ENCODE results near the gene LHFPL4. TPM values are rescaled to one million over a fixed set of nuclear protein-coding genes. Genes with fewer than 3 reads are reported as not detected.
"Not testable (repeated sequence)": the region's sequence is repeated elsewhere in the genome, so short reads cannot be mapped to it uniquely, and the experiment has no call there.

The LHFPL4 gene
- total RNA-seq, result not detected

- ChIA-PET CTCF (interaction anchor here (1.1 kb wide), 1 partner anchor 52 kb away, joined by 3 read pairs; no protein-coding TSS in a partner anchor), POLR2A (no interaction called here)
Measured at GRCh38 chr3:9553021-9553947, at the start of gene LHFPL4. Gene LHFPL4, minus strand, starts transcription at chr3:9553822. Its CDS starts 1,143 bp downstream, at chr3:9552679.

DNA sequence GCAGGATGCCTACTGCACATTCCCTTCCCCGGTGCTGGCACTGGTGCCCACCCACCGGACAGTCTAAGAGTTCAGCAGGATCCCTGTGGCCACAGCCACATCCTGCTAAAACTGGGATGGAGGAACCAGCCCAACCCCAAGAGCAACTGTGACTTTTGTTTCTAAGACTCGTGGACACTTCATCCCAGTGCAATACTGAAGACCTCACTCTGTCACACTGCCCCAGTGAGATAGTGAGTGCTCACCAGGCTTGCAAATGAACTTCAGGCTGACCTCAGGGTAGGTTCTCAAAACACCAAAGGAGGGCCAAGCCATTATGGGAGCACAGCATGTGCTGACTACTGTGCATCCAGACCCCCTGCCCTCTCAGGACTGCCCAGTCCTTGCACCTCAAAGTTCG lies 49.0 kb upstream of the LHFPL4 start:
- CTCF ChIA-PET, result no interaction called here
- POLR2A ChIA-PET, result no interaction called here

GRCh38 chr3:9601006-9601581 lies 47.5 kb upstream of the LHFPL4 start:
- POLR2A ChIA-PET, CTCF ChIA-PET: not testable (repeated sequence)

DNA sequence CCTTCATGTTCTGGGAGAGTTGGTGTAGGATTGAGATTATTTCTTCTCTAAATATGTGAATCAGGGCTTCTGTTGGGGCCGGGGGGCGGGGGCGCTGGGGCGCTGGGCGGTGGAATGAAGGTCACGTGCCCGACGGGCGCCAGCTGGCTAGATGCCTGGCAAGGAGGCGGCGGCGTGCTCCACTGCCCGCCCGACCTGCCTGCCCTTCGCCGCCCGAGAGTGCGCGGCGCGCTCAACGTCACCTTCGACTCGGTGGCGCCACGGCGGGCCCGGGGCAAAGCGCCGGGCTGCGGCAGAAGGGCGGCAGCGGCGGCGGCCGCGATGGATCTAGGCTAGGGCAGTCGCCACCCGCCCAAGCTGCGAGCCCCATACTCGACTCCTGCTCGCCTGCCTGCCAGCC lies 47.0 kb upstream of the LHFPL4 start:
- CTCF ChIA-PET, result no interaction called here
- POLR2A ChIA-PET, result no interaction called here

DNA sequence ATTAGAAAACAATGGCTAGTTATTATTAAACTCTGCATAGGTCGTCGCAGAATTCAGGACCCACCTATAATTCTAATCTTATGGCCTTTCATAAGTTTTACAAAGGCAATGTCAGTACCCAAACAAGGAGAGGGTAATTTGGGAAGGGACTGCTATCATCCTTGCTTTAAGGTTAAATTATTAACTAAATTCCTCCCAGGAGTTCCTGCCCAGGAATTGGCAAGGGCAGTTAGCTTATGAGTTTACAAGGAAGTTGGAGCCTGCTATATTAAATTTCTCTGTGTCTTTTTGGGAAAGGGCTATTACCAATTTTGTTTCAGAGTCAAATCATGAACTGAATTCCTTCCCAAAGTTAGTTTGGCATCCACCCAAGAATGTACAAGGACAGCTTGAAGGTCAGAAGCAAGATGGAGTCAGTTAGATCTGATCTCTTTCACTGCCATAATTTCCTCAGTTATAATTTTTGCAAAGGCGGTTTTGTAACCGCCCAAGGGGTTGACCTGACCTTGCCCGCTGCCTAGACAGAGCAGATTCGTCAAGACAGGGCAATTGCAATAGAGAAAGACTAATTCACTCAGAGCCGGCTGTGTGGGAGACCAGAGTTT lies 45.3 kb upstream of the LHFPL4 start:
- ChIA-PET POLR2A (no interaction called here), CTCF (no interaction called here)

DNA sequence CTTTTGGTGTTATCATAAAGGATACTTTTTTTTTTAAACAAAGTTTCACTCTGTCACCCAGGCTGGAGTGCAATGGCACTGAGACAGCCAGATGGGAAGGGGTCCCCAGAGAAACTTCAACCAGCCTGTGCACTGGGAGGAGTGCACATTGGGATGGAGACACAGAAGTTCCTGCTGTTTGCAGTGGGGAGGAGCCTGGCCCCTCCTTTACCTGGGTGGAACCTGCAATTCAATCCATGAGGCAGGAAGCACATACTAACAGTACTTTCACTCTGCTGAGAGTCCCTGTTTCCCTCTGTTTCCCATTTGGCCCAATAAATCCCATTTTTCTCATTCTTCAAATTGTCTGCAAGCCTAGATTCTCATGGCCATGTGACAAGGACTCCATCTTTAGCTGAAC lies 42.3 kb upstream of the LHFPL4 start:
- ChIA-PET CTCF (no interaction called here), POLR2A (no interaction called here)

DNA sequence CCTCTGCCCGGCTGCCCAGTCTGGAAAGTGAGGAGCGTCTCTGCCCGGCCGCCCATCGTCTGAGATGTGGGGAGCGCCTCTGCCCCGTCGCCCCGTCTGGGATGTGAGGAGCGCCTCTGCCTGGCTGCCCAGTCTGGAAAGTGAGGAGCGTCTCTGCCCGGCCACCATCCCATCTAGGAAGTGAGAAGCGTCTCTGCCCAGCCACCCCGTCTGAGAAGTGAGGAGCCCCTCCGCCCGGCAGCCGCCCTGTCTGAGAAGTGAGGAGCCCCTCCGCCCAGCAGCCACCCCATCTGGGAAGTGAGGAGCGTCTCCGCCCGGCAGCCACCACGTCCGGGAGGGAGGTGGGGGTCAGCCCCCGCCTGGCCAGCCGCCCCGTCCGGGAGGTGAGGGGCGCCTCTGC lies 38.2 kb upstream of the LHFPL4 start:
- POLR2A ChIA-PET, CTCF ChIA-PET: not testable (repeated sequence)

GRCh38 chr3:9590282-9590791 lies 36.7 kb upstream of the LHFPL4 start:
- ChIA-PET CTCF (interaction anchor here (0.7 kb wide), 1 partner anchor 16 kb away, joined by 3 read pairs; no protein-coding TSS in a partner anchor), POLR2A (no interaction called here)

DNA sequence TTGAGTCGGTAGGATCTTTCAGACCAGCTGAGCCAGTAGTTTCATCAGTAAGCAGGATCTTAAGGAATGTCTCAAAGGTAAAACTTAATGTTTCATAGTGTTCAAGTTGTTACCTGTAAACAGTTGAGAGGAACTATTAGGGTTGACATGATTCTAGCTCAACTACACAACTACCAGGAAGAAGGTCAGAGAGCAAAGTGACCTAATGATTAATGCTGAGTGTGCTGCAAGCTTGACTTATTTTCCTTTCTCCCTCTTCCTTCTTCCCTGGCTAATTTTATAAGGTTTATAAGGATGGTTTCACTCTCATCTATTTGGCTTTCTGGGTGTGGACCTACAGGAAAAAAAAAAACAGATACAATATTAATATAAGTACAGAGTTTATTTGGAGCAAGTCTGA lies 30.2 kb upstream of the LHFPL4 start:
- ChIA-PET POLR2A (no interaction called here), CTCF (no interaction called here)

GRCh38 chr3:9583371-9583770 lies 29.7 kb upstream of the LHFPL4 start:
- ChIA-PET POLR2A (no interaction called here), CTCF (no interaction called here)

DNA sequence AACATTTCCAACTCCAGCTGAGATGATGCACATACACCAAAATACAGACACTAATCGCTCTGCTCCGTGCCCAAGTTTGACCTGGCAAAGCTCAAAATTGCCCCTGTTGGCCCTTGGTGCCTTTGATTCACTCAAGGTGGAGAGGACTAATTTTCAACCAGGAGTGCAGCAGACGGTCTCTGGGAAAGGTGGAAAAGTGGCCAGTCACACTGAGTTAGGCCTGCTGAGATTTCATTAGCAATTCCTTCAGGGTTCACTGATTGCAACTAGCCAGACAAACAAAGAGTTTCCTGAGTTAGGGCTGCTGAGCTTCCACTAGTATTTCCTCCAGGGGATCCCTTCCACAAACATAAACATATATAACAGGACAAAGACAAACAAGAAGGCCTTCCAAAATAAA lies 28.7 kb upstream of the LHFPL4 start:
- CTCF ChIA-PET, result no interaction called here
- POLR2A ChIA-PET, result no interaction called here

GRCh38 chr3:9581742-9582141 lies 28.1 kb upstream of the LHFPL4 start:
- CTCF ChIA-PET, result no interaction called here
- POLR2A ChIA-PET, result no interaction called here

- POLR2A ChIA-PET, result no interaction called here
- CTCF ChIA-PET, result no interaction called here
Measured at GRCh38 chr3:9569054-9569453, 15.4 kb upstream of the LHFPL4 start.

GRCh38 chr3:9565316-9565715 lies 11.7 kb upstream of the LHFPL4 start:
- ChIA-PET POLR2A (no interaction called here), CTCF (no interaction called here)

GRCh38 chr3:9563851-9564250 lies 10.2 kb upstream of the LHFPL4 start:
- CTCF ChIA-PET, result no interaction called here
- POLR2A ChIA-PET, result no interaction called here

DNA sequence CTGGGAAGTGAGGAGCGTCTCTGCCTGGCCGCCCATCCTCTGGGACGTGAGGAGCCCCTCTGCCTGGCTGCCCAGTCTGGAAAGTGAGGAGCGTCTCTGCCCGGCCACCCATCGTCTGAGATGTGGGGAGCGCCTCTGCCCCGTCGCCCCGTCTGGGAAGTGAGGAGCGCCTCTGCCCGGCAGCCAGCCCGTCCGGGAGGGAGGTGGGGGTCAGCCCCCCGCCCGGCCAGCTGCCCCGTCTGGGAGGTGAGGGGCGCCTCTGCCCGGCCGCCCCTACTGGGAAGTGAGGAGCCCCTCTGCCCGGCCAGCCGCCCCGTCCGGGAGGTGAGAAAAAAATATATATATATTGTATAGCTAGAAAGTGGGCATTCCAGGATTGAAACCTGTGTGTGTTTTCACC lies 6.4 kb upstream of the LHFPL4 start:
- POLR2A ChIA-PET, CTCF ChIA-PET: not testable (repeated sequence)

GRCh38 chr3:9553948-9554513 lies 409 bp upstream of the LHFPL4 start:
- POLR2A ChIA-PET, result interaction anchor here (0.6 kb wide), 1 partner anchor 37 kb away, joined by 4 read pairs; no protein-coding TSS in a partner anchor
- CTCF ChIA-PET, result no interaction called here

DNA sequence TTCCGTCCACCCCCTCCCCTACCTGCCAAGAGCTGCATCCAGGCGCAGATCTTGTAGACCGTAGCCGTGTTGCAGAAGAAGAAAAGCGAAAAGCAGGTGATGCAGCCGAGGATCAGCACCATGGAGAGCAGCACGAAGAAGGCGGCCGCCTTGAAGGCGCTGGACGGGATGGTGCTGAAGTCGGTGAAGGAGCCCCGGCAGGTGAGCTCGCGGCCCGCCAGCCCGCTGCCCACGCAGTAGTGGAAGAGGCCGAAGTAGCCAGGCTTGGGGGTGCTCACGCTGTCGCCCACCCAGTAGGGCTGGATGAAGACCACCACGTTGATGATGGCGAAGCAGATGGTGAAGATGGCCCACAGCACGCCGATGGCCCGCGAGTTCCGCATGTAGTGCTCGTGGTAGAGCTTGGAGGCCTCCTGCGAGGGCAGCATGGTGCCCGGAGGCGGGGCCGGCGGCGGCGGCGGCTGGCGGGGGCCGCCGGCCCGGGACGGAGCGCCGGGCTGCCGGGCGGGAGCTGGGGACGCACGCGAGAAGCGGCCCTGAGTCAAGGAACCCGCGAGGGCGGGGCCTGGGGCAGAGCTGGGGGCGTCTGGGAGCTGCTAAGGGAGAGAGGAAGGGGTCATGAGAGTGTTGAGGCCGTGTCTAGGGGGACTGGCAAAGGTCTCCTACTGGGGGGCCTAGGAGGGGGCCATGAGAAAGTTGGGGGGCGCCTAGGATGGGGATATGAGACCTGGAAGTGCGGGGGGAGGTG lies 1.2 kb downstream of the LHFPL4 start:
- ChIA-PET CTCF (interaction anchor here (1.1 kb wide), 1 partner anchor 51 kb away, joined by 3 read pairs; no protein-coding TSS in a partner anchor), POLR2A (no interaction called here)

DNA sequence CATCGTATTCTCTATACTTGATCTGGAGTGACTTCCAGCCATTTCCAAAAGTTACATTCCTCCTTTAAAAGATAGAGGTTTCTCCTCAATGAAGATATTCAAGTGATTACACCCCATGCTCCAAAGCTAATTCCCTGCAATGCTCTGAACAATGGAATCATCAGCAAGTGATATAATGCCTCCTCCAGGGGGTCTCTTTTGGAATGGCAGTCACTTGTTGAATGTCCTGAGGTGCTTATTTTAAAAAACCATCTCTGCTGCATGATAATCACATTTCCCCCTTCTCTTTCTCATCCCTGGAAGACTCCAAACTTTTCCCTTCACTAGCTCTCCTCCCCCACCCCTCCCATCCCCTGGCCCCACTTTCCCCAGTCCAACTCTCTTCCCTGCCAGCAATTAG lies 2.6 kb downstream of the LHFPL4 start:
- POLR2A ChIA-PET, result no interaction called here
- CTCF ChIA-PET, result no interaction called here

DNA sequence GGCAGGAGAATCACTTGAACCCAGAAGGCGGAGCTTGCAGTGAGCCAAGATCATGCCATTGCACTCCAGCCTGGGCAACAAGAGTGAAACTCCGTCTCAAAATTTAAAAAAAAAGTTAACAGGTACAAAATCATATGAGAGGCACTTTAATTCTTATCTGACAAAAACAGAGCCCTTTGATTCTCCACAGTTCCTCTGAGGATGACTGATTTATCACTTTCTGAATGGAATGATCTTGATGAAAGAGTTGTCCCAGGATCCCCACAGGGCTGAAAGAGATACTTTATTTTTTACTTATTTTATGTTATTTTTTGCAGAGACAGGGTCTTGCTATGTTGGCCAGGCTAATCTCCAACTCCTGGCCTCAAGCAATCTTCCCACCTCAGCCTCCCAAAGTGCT lies 4.0 kb downstream of the LHFPL4 start:
- CTCF ChIA-PET, result no interaction called here
- POLR2A ChIA-PET, result no interaction called here
